Activated T-cell treated with anti-CD3 and anti-CD28 coated beads, Interleukin-2, amount 50 U/mL, for 4 hours (primary cell): ENCODE data around the gene USP21. TPM values are rescaled to one million over a fixed set of nuclear protein-coding genes. Genes with fewer than 3 reads are reported as not detected.

Source experiments
- ATAC-seq, 2 donors: fragments of 200-7000 bp; cut with Tn5 transposase; one replicate each; pipeline ENCODE4 v1.10.0; 2021
- DNase-seq: peaks from one replicate; pipeline ENCODE4 v3.0.0-alpha.2; 2020
- H3K27me3 Mint-ChIP-seq: one replicate; pipeline ENCODE4 v1.8.0; 2021; ENCODE audit warnings: low read depth, mixed read lengths
- H3K36me3 Mint-ChIP-seq: one replicate; pipeline ENCODE4 v1.8.0; 2022; ENCODE audit warnings: mixed read lengths; ENCODE audit not compliant: insufficient read depth
- H3K4me1 Mint-ChIP-seq: one replicate; pipeline ENCODE4 v1.8.0; 2021; ENCODE audit warnings: low read depth, mixed read lengths
- H3K4me3 Mint-ChIP-seq: one replicate; pipeline ENCODE4 v1.8.0; 2021; ENCODE audit warnings: mild to moderate bottlenecking, moderate library complexity, mixed read lengths
- H3K9me3 Mint-ChIP-seq: one replicate; pipeline ENCODE4 v1.8.0; 2021; ENCODE audit warnings: mixed read lengths
- total RNA-seq, 3 donors: library from RNA; stranded (reverse); gene quantifications; one replicate each; pipeline ENCODE4 v1.2.1, GENCODE V29; 2021

Gene USP21
- total RNA-seq, 3 donors from 2014 or later: 25.0 to 28.3 (median 27.4) TPM

- H3K4me3 Mint-ChIP-seq: no peak overlapping the region
- H3K4me1 Mint-ChIP-seq: peaks cover 51% of the 10 kb centered on the region
- DNase-seq: no peak
- H3K36me3 Mint-ChIP-seq: peaks cover 17% of the 10 kb centered on the region
- no peak for ATAC-seq
- H3K27me3 Mint-ChIP-seq: no peaks in the 10 kb centered on the region
- H3K9me3 Mint-ChIP-seq: no peaks in the 10 kb centered on the region
Measured at GRCh38 chr1:161157867-161158266, 1.4 kb upstream of the USP21 start.

GRCh38 chr1:161158316-161159010 lies 837 bp upstream of the USP21 start:
- Mint-ChIP-seq H3K27me3 (no peaks in the 10 kb centered on the region), H3K36me3 (peaks cover 19% of the 10 kb centered on the region), H3K4me1 (peaks cover 54% of the 10 kb centered on the region), H3K4me3 (peak overlapping the region; percentile 88), H3K9me3 (no peaks in the 10 kb centered on the region)
- DNase-seq (no peak), ATAC-seq (no peak)

GRCh38 chr1:161159913-161160243 lies 578 bp downstream of the USP21 start:
- H3K27me3 Mint-ChIP-seq: no peaks in the 10 kb centered on the region
- H3K9me3 Mint-ChIP-seq: no peaks in the 10 kb centered on the region
- peaks cover 51% of the 10 kb centered on the region for H3K4me1 Mint-ChIP-seq
- no peak for DNase-seq
- no peak for ATAC-seq
- peaks cover 25% of the 10 kb centered on the region for H3K36me3 Mint-ChIP-seq
- H3K4me3 Mint-ChIP-seq: peak overlapping the region; percentile 88

GRCh38 chr1:161160671-161161145 lies 1.4 kb downstream of the USP21 start:
- peaks cover 50% of the 10 kb centered on the region for H3K4me1 Mint-ChIP-seq
- no peaks in the 10 kb centered on the region for H3K9me3 Mint-ChIP-seq
- ATAC-seq: no peak

GRCh38 chr1:161161652-161162051 lies 2.4 kb downstream of the USP21 start:
- Mint-ChIP-seq H3K4me1 (peaks cover 55% of the 10 kb centered on the region), H3K9me3 (no peaks in the 10 kb centered on the region), H3K36me3 (peaks cover 23% of the 10 kb centered on the region), H3K27me3 (no peaks in the 10 kb centered on the region), H3K4me3 (peak overlapping the region; percentile 63)
- ATAC-seq: no peak
- DNase-seq: no peak

More at GRCh38 chr1:161160671-161161145, 1.4 kb downstream of the USP21 start:
- Mint-ChIP-seq H3K4me3 (peak overlapping the region; percentile 88), H3K27me3 (no peaks in the 10 kb centered on the region), H3K36me3 (peaks cover 23% of the 10 kb centered on the region)
- no peak for DNase-seq

GRCh38 chr1:161162052-161162451 lies 2.8 kb downstream of the USP21 start:
- no peaks in the 10 kb centered on the region for H3K27me3 Mint-ChIP-seq
- ATAC-seq: no peak
- DNase-seq: no peak
- H3K36me3 Mint-ChIP-seq: peaks cover 21% of the 10 kb centered on the region
- no peaks in the 10 kb centered on the region for H3K9me3 Mint-ChIP-seq
- no peak overlapping the region for H3K4me3 Mint-ChIP-seq
- H3K4me1 Mint-ChIP-seq: peaks cover 58% of the 10 kb centered on the region

GRCh38 chr1:161162806-161163205 lies 3.5 kb downstream of the USP21 start:
- Mint-ChIP-seq H3K36me3 (peaks cover 16% of the 10 kb centered on the region), H3K4me1 (peaks cover 64% of the 10 kb centered on the region), H3K27me3 (no peaks in the 10 kb centered on the region), H3K4me3 (no peak overlapping the region), H3K9me3 (no peaks in the 10 kb centered on the region)
- ATAC-seq: no peak
- no peak for DNase-seq

GRCh38 chr1:161163793-161164192 lies 4.5 kb downstream of the USP21 start:
- DNase-seq (no peak), ATAC-seq (no peak)
- Mint-ChIP-seq H3K27me3 (no peaks in the 10 kb centered on the region), H3K4me1 (peaks cover 68% of the 10 kb centered on the region), H3K9me3 (no peaks in the 10 kb centered on the region), H3K4me3 (no peak overlapping the region), H3K36me3 (peaks cover 20% of the 10 kb centered on the region)

- Mint-ChIP-seq H3K4me3 (peak overlapping the region; percentile 21), H3K27me3 (no peaks in the 10 kb centered on the region), H3K4me1 (peaks cover 59% of the 10 kb centered on the region), H3K9me3 (no peaks in the 10 kb centered on the region), H3K36me3 (peaks cover 26% of the 10 kb centered on the region)
- ATAC-seq (no peak), DNase-seq (no peak)
Measured at GRCh38 chr1:161164901-161165610, 5.8 kb downstream of the USP21 start.

- peak within 1 kb of the TSS; percentile 86 for H3K4me3 Mint-ChIP-seq
- peaks cover 29% of the 10 kb centered on the region for H3K36me3 Mint-ChIP-seq
- ATAC-seq (peak; percentile 97), DNase-seq (peak; percentile 82)
- peaks cover 50% of the 10 kb centered on the region for H3K4me1 Mint-ChIP-seq
- no peaks in the 10 kb centered on the region for H3K27me3 Mint-ChIP-seq
- no peaks in the 10 kb centered on the region for H3K9me3 Mint-ChIP-seq
Measured at GRCh38 chr1:161165742-161166668, 6.7 kb downstream of the USP21 start, which contains the start of gene PPOX. Gene PPOX (plus strand): TSS chr1:161166426. CDS start chr1:161166848, 422 bp downstream.

- Mint-ChIP-seq H3K4me3 (peak overlapping the region; percentile 86), H3K36me3 (peaks cover 31% of the 10 kb centered on the region), H3K27me3 (no peaks in the 10 kb centered on the region), H3K4me1 (peaks cover 42% of the 10 kb centered on the region), H3K9me3 (no peaks in the 10 kb centered on the region)
- ATAC-seq (no peak), DNase-seq (no peak)
Measured at GRCh38 chr1:161166669-161167548, 7.6 kb downstream of the USP21 start.

GRCh38 chr1:161168906-161169305 lies 9.6 kb downstream of the USP21 start:
- Mint-ChIP-seq H3K36me3 (peaks cover 36% of the 10 kb centered on the region), H3K4me3 (no peak overlapping the region), H3K27me3 (no peaks in the 10 kb centered on the region), H3K4me1 (peaks cover 43% of the 10 kb centered on the region), H3K9me3 (no peaks in the 10 kb centered on the region)
- ATAC-seq (no peak), DNase-seq (no peak)

- ATAC-seq (no peak), DNase-seq (no peak)
- Mint-ChIP-seq H3K36me3 (peaks cover 39% of the 10 kb centered on the region), H3K27me3 (no peaks in the 10 kb centered on the region), H3K4me3 (no peak overlapping the region), H3K9me3 (no peaks in the 10 kb centered on the region), H3K4me1 (peaks cover 45% of the 10 kb centered on the region)
Measured at GRCh38 chr1:161171191-161171590, 11.9 kb downstream of the USP21 start.
